Suprapubic skin (tissue), 4 donors: ENCODE results near the gene MDK. TPM values are rescaled to one million over a fixed set of nuclear protein-coding genes. Genes with fewer than 3 reads are reported as not detected.

ENCODE experiments used
- DNase-seq, 2 donors: peaks; one replicate each; pipeline ENCODE4 v3.0.0-alpha.2; 2019; ENCODE audit warnings: low spot score in 2 of 2
- H3K27ac ChIP-seq: fragments of 200-600 bp; sonication (generic); one replicate; pipeline ENCODE4 v1.5.1; 2019
- H3K27me3 ChIP-seq: fragments of 200-600 bp; sonication (generic); one replicate; pipeline ENCODE4 v1.5.1; 2019
- H3K36me3 ChIP-seq: fragments of 200-600 bp; sonication (generic); one replicate; pipeline ENCODE4 v1.5.1; 2019
- H3K4me1 ChIP-seq: fragments of 200-600 bp; sonication (generic); one replicate; pipeline ENCODE4 v1.5.1; 2019
- H3K4me3 ChIP-seq: fragments of 200-600 bp; sonication (generic); one replicate; pipeline ENCODE4 v1.5.1; 2019; ENCODE audit warnings: mild to moderate bottlenecking
- H3K9me3 ChIP-seq: fragments of 200-600 bp; sonication (generic); one replicate; pipeline ENCODE4 v1.5.1; 2019
- CTCF ChIP-seq, 2 donors: fragments of 200-600 bp in 1 of 2; fragments of 450-650 bp in 1 of 2; sonication (generic) in 1 of 2; IDR thresholded peaks; one replicate each; pipeline ENCODE4 v1.5.1; 2016 to 2019; ENCODE audit warnings: antibody characterized with exemption in 2 of 2, mild to moderate bottlenecking in 1 of 2, moderate library complexity in 1 of 2
- EP300 ChIP-seq: sonication (generic); formaldehyde crosslinking; IDR thresholded peaks from one replicate; pipeline ENCODE4 v1.6.1; 2017; ENCODE audit warnings: antibody characterized with exemption
- POLR2A ChIP-seq, 2 donors: fragments of 450-650 bp; IDR thresholded peaks; one replicate each; pipeline ENCODE4 v1.6.1; 2017; ENCODE audit warnings: antibody characterized with exemption in 2 of 2, mild to moderate bottlenecking in 2 of 2, moderate library complexity in 2 of 2
- POLR2AphosphoS5 ChIP-seq, 3 donors: sonication (generic); formaldehyde crosslinking; IDR thresholded peaks; one replicate each; pipeline ENCODE4 v1.6.1; 2017; ENCODE audit warnings: antibody characterized with exemption in 3 of 3
- WGBS: methylation state at CpG from one replicate; pipeline ENCODE4 v1.1.5; 2018; 5-methylcytosine and 5-hydroxymethylcytosine counted together
- total RNA-seq, 4 donors: library from RNA; depleted of rRNA; stranded (reverse); fragments of >200 nt; gene quantifications; one replicate each; pipeline ENCODE4 v1.1.0, GENCODE V29; 2016

Gene MDK
- total RNA-seq, 4 donors from 2014 or later = 9.1 to 22.6 (median 13.9) TPM

GRCh38 chr11:46334211-46334610, 47.3 kb upstream of the MDK start:
- Histone ChIP-seq H3K4me3 (no peak overlapping the region), H3K27ac (no peak overlapping the region), H3K4me1 (peaks cover 37% of the 10 kb centered on the region), H3K27me3 (peaks cover 30% of the 10 kb centered on the region), H3K9me3 (no peaks in the 10 kb centered on the region), H3K36me3 (no peaks in the 10 kb centered on the region)
- TF ChIP-seq POLR2A (IDR thresholded peaks at IDR 0.05) (no peak), EP300 (no peak), CTCF (IDR thresholded peaks at IDR 0.05) (no peak), POLR2AphosphoS5 (IDR thresholded peaks at IDR 0.05) (no peak)
- no peak for DNase-seq
- no CpG with 5 or more reads among the region's 3 CpGs for WGBS

- no peak for DNase-seq
- no peak overlapping the region for H3K27ac ChIP-seq
- no peaks in the 10 kb centered on the region for H3K9me3 ChIP-seq
- H3K4me1 ChIP-seq = peaks cover 44% of the 10 kb centered on the region
- H3K4me3 ChIP-seq = no peak overlapping the region
- H3K36me3 ChIP-seq = no peaks in the 10 kb centered on the region
- H3K27me3 ChIP-seq = peaks cover 25% of the 10 kb centered on the region
- TF ChIP-seq POLR2AphosphoS5 (IDR thresholded peaks at IDR 0.05) (no peak), EP300 (no peak), CTCF (IDR thresholded peaks at IDR 0.05) (no peak), POLR2A (IDR thresholded peaks at IDR 0.05) (no peak)
- WGBS = 90% methylated on average over 6 of the region's 6 CpGs
Observed at GRCh38 chr11:46335271-46335670, 46.2 kb upstream of the MDK start.

DNA sequence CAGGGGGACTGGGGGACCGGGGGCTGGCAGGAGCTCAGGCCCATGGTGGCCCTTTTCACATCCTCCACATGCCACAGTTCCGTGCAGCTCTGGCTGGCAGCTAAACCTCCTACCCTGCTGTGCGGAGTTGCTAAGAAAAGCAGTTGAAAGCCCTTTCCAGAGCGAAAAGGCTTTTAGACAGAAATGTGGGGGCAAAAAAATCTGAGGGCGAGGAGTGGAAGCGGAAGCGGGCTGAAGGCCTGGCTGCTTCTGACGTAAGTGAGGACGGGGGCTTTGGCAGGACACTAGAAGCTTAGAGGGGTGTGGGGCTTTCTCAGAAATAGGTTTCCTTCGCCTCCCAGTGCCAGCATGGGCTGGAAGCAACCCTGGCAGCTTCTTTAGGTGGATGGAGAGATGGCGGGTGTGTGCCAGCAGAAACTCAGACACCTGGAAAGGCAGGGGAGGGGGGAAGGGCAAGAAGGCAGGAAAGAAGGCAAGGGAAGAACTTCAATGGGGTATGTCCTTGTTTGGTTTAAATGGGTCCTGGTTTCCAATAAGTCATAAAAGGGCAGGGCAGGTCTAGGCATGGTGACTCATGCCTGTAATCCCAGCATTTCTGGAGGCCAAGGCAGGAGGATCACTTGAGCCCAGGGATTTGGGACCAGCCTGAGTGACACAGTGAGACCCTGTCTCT, 45.4 kb upstream of the MDK start:
- 82% methylated on average over 11 of the region's 11 CpGs for WGBS
- H3K4me1 ChIP-seq = peaks cover 41% of the 10 kb centered on the region
- H3K27me3 ChIP-seq = peaks cover 25% of the 10 kb centered on the region
- TF ChIP-seq CTCF (IDR thresholded peaks at IDR 0.05) = no peak
- TF ChIP-seq POLR2AphosphoS5 (IDR thresholded peaks at IDR 0.05) = no peak
- TF ChIP-seq EP300 = no peak
- TF ChIP-seq POLR2A (IDR thresholded peaks at IDR 0.05) = no peak
- H3K4me3 ChIP-seq = no peak overlapping the region
- no peak for DNase-seq
- no peaks in the 10 kb centered on the region for H3K36me3 ChIP-seq
- H3K27ac ChIP-seq = no peak overlapping the region
- no peaks in the 10 kb centered on the region for H3K9me3 ChIP-seq

DNA sequence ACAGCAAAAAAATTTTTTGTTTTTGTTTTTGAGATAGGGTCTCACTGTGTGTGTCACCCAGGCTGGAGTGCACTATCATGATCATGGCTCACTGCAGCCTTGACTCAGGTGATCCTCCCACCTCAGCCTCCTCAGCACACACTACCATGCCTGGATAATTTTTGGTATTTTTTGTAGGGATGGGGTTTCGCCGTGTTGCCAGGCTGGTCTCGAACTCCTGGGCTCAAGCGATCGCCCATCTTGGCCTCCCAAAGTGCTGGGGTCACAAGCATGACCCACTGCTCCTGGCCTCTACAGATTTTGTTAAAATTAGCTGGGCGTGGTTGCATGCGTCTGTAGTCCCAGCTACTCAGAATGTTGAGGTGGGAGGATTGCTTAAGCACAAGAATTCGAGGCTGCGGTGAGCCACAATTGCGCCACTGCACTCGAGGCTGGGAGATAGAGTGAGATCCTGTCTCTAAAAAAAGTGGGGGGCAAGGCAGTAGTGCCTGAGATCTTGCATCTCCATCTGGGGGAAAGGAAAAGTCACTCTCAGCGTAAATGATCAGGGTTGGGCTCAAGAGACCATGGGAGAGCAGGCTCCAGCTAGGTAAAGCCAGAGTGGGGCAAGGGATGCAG, 44.8 kb upstream of the MDK start:
- 91% methylated on average over 12 of the region's 12 CpGs for WGBS
- Histone ChIP-seq H3K36me3 (no peaks in the 10 kb centered on the region), H3K9me3 (no peaks in the 10 kb centered on the region), H3K27me3 (peaks cover 25% of the 10 kb centered on the region), H3K4me3 (no peak overlapping the region), H3K4me1 (peaks cover 41% of the 10 kb centered on the region), H3K27ac (no peak overlapping the region)
- no peak for DNase-seq
- TF ChIP-seq EP300 = no peak
- no peak for TF ChIP-seq POLR2A (IDR thresholded peaks at IDR 0.05)
- TF ChIP-seq CTCF (IDR thresholded peaks at IDR 0.05) = no peak
- no peak for TF ChIP-seq POLR2AphosphoS5 (IDR thresholded peaks at IDR 0.05)

- DNase-seq = no peak
- peaks cover 32% of the 10 kb centered on the region for H3K4me1 ChIP-seq
- TF ChIP-seq POLR2A (IDR thresholded peaks at IDR 0.05) = no peak
- TF ChIP-seq POLR2AphosphoS5 (IDR thresholded peaks at IDR 0.05) = no peak
- no peak for TF ChIP-seq CTCF (IDR thresholded peaks at IDR 0.05)
- no peak for TF ChIP-seq EP300
- 90% methylated on average over 13 of the region's 13 CpGs for WGBS
- no peaks in the 10 kb centered on the region for H3K9me3 ChIP-seq
- H3K27ac ChIP-seq = no peak overlapping the region
- H3K27me3 ChIP-seq = peaks cover 15% of the 10 kb centered on the region
- H3K4me3 ChIP-seq = no peak overlapping the region
- no peaks in the 10 kb centered on the region for H3K36me3 ChIP-seq
Observed at GRCh38 chr11:46337626-46338345, 43.7 kb upstream of the MDK start.
